HepG2 (cell line): ENCODE measurements around the gene PCGF2. TPM values are rescaled to one million over a fixed set of nuclear protein-coding genes. Genes with fewer than 3 reads are reported as not detected.
A peak's percentile ranks its signal among the peaks of the same experiment; 100 is the strongest.

ENCODE experiments used
- KDM5B ChIP-seq: sonication (generic); formaldehyde crosslinking; IDR thresholded peaks from 2 replicates; pipeline ENCODE4 v1.4.0; 2020; ENCODE audit warnings: missing genetic modification reagents, mild to moderate bottlenecking, borderline replicate concordance
- RBM39 ChIP-seq: fragments of 200-400 bp; formaldehyde crosslinking; IDR thresholded peaks from one replicate; pipeline ENCODE4 v1.6.1; 2018; ENCODE audit warnings: antibody characterized with exemption, mild to moderate bottlenecking, low read depth, low read length; ENCODE audit not compliant: poor library complexity, severe bottlenecking
- SAP130 ChIP-seq: IDR thresholded peaks from 2 replicates; pipeline ENCODE4 v1.6.1; 2016; ENCODE audit warnings: low read depth
- ZBTB8A ChIP-seq: sonication (generic); formaldehyde crosslinking; IDR thresholded peaks from 2 replicates; pipeline ENCODE4 v1.4.0; 2020; ENCODE audit warnings: mild to moderate bottlenecking, low read depth, missing genetic modification reagents, borderline replicate concordance
- ZNF253 ChIP-seq: sonication (generic); formaldehyde crosslinking; IDR thresholded peaks from 2 replicates; pipeline ENCODE4 v1.8.0; 2022; ENCODE audit warnings: mild to moderate bottlenecking, missing genetic modification reagents, borderline replicate concordance
- ZNF713 ChIP-seq: sonication (generic); formaldehyde crosslinking; IDR thresholded peaks from 2 replicates; pipeline ENCODE4 v1.4.0; 2020; ENCODE audit warnings: mild to moderate bottlenecking, missing genetic modification reagents
- ZNF75D ChIP-seq: sonication (generic); formaldehyde crosslinking; IDR thresholded peaks from 2 replicates; pipeline ENCODE4 v1.8.1; 2023; ENCODE audit warnings: missing genetic modification reagents, mild to moderate bottlenecking, borderline replicate concordance
- ZNF850 ChIP-seq: sonication (generic); formaldehyde crosslinking; conservative IDR thresholded peaks from 2 replicates; pipeline ENCODE4 v1.9.0; 2021; ENCODE audit warnings: mild to moderate bottlenecking, missing genetic modification reagents
- polyA plus RNA-seq, 8 experiments: library from polyadenylated mRNA; depleted of rRNA in 3 of 8; stranded (reverse) in 7 of 8; unstranded in 1 of 8; fragments of >200 nt; fragmentation: Illumina TruSeq in 4 of 8; extraction: Trizol in 4 of 8; gene quantifications; 2 replicates each; pipeline versions ENCODE4 v1.2.1 to v1.2.3, GENCODE V29; 2011 to 2016; ENCODE audit warnings: low read depth in 4 of 8, missing spikeins in 1 of 8, mixed read lengths in 1 of 8; ENCODE audit not compliant: insufficient read depth in 1 of 8
- total RNA-seq, 5 experiments: library from RNA; depleted of rRNA; stranded (reverse); fragments of >200 nt; fragmentation: Illumina TruSeq; extraction: Trizol; gene quantifications; 2 replicates each; pipeline ENCODE4 v1.2.3, GENCODE V29; 2016; ENCODE audit warnings: low read depth in 1 of 5
- TF ChIP-seq, protein P1 (sequence below): sonication (generic); formaldehyde crosslinking; IDR thresholded peaks from 2 replicates; pipeline ENCODE4 v1.4.0; 2020; ENCODE audit warnings: mild to moderate bottlenecking, missing genetic modification reagents
- TF ChIP-seq, protein P2 (sequence below): sonication (generic); formaldehyde crosslinking; conservative IDR thresholded peaks from 2 replicates; pipeline ENCODE4 v1.4.0; 2020; ENCODE audit warnings: missing genetic modification reagents
- TF ChIP-seq, protein P3 (sequence below): sonication (generic); formaldehyde crosslinking; IDR thresholded peaks from 2 replicates; pipeline ENCODE4 v1.8.0; 2022; ENCODE audit warnings: missing genetic modification reagents, mild to moderate bottlenecking, inconsistent platforms, borderline replicate concordance
- TF ChIP-seq, protein P4 (sequence below): IDR thresholded peaks from 2 replicates; pipeline ENCODE4 v1.6.1; 2016
- TF ChIP-seq, protein P5 (sequence below): sonication (generic); formaldehyde crosslinking; IDR thresholded peaks from 2 replicates; pipeline ENCODE4 v1.5.0; 2020; ENCODE audit warnings: mild to moderate bottlenecking, missing genetic modification reagents, moderate library complexity

PCGF2 gene
- total and polyA plus RNA-seq, 2 of the 13 experiments (the other 11 are each of a cell fraction or from before 2014, with no cell fraction given), result 11.6 to 29.4 TPM

DNA sequence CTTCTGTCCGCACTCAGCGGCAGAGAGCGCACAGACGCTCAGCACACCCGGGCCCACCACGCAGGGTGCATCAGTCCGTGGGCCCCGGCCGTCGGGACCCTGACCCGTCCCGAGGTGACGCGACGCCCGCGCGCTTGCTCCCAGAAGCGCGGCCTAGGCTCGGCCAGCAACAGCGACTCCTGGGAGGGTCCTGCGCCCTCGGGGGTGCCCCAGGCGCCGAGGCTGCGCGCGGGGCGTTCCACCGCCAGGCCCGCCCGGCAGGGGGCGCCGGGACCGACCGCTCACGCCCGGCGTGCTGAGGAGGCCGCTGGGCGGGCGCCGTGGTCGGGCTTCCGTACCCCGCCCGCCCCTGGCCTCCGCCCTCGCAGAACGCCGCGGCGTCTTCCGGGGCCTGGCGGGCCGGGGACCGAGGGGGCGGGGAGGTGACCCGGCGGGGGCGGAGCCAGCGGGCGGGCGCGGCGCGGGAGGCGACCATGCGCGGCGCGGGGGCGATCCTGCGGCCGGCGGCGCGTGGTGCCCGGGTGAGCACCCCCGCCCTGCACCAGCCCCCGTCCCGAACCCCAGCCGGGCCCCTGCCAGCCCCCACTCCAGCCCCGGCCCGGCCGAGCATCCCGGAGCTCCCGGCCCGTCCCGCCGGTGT, 18.1 kb downstream of the PCGF2 start, which contains the start of gene CISD3 (continued):
- TF ChIP-seq RBM39, result no peak
- TF ChIP-seq ZNF850 (CRISPR knock-in tag), result no peak
- TF ChIP-seq, protein P1, sequence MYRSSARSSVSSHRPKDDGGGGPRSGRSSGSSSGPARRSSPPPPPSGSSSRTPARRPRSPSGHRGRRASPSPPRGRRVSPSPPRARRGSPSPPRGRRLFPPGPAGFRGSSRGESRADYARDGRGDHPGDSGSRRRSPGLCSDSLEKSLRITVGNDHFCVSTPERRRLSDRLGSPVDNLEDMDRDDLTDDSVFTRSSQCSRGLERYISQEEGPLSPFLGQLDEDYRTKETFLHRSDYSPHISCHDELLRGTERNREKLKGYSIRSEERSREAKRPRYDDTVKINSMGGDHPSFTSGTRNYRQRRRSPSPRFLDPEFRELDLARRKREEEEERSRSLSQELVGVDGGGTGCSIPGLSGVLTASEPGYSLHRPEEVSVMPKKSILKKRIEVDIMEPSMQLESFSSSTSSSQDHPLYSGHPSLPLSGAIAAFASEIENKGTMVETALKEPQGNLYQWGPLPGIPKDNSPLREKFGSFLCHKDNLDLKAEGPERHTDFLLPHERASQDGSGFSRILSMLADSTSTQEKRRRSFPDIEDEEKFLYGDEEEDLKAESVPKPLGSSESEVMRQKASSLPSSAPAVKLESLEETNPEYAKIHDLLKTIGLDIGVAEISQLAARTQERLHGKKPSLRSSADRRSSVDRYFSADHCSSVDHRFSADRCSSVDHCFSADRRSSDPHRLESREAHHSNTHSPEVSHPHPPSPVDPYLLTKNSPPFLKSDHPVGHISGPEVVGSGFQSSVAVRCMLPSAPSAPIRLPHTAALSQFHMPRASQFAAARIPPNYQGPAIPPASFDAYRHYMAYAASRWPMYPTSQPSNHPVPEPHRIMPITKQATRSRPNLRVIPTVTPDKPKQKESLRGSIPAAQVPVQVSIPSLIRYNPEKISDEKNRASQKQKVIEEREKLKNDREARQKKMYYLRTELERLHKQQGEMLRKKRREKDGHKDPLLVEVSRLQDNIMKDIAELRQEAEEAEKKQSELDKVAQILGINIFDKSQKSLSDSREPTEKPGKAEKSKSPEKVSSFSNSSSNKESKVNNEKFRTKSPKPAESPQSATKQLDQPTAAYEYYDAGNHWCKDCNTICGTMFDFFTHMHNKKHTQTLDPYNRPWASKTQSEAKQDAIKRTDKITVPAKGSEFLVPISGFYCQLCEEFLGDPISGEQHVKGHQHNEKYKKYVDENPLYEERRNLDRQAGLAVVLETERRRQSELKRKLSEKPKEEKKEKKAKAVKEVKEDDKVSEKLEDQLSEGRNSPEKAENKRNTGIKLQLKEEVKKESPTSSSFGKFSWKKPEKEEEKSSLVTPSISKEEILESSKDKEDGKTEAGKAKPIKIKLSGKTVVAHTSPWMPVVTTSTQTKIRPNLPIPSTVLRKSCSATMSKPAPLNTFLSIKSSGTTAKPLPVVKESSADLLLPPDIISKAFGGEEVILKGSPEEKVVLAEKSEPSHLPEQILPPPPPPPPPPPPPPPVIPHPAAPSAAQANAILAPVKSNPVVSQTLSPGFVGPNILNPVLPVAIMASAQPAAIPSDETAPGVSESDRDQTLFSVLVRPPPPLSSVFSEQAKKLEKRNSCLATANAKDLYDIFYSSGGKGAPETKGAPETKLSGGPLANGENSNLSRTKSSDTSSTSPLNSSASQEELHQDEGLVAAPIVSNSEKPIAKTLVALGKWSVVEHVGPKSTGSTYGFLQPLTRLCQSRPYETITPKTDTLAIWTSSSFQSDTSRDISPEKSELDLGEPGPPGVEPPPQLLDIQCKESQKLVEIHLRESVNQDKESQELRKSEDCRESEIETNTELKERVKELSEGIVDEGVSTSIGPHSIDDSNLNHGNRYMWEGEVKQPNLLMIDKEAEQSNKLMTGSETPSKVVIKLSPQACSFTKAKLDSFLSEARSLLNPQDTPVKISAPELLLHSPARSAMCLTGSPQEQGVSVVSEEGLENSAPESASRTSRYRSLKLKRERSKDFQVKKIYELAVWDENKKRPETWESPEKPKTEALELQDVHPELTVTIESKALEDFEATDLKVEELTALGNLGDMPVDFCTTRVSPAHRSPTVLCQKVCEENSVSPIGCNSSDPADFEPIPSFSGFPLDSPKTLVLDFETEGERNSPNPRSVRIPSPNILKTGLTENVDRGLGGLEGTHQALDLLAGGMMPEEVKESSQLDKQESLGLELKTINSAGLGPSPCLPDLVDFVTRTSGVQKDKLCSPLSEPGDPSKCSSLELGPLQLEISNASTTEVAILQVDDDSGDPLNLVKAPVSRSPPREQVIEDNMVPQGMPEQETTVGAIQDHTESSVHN (CRISPR knock-in tag), result no peak
- peak; percentile 83 for TF ChIP-seq SAP130 (CRISPR knock-in tag)
- TF ChIP-seq, protein P2, sequence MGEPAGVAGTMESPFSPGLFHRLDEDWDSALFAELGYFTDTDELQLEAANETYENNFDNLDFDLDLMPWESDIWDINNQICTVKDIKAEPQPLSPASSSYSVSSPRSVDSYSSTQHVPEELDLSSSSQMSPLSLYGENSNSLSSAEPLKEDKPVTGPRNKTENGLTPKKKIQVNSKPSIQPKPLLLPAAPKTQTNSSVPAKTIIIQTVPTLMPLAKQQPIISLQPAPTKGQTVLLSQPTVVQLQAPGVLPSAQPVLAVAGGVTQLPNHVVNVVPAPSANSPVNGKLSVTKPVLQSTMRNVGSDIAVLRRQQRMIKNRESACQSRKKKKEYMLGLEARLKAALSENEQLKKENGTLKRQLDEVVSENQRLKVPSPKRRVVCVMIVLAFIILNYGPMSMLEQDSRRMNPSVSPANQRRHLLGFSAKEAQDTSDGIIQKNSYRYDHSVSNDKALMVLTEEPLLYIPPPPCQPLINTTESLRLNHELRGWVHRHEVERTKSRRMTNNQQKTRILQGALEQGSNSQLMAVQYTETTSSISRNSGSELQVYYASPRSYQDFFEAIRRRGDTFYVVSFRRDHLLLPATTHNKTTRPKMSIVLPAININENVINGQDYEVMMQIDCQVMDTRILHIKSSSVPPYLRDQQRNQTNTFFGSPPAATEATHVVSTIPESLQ, result no peak
- no peak for TF ChIP-seq ZNF713 (CRISPR knock-in tag)
- peak; percentile 87 for TF ChIP-seq KDM5B (CRISPR knock-in tag)
- no peak for TF ChIP-seq ZNF253 (CRISPR knock-in tag)
- TF ChIP-seq, protein P3, sequence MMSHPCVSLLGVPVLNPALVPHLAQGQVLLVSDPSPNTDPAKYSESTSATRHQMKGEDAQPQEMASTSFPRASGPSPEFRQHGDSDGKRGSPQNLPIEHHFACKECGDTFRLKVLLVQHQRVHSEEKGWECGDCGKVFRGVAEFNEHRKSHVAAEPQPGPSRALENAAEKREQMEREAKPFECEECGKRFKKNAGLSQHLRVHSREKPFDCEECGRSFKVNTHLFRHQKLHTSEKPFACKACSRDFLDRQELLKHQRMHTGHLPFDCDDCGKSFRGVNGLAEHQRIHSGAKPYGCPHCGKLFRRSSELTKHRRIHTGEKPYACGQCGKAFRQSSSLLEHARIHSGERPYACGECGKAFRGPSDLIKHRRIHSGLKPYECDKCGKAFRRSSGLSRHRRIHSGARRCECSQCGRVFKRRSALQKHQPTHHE, result no peak; the same call in 1 of the 2 replicates
- TF ChIP-seq, protein P4, sequence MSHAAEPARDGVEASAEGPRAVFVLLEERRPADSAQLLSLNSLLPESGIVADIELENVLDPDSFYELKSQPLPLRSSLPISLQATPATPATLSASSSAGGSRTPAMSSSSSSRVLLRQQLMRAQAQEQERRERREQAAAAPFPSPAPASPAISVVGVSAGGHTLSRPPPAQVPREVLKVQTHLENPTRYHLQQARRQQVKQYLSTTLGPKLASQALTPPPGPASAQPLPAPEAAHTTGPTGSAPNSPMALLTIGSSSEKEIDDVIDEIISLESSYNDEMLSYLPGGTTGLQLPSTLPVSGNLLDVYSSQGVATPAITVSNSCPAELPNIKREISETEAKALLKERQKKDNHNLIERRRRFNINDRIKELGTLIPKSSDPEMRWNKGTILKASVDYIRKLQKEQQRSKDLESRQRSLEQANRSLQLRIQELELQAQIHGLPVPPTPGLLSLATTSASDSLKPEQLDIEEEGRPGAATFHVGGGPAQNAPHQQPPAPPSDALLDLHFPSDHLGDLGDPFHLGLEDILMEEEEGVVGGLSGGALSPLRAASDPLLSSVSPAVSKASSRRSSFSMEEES (CRISPR knock-in tag), result no peak
- TF ChIP-seq, protein P5, sequence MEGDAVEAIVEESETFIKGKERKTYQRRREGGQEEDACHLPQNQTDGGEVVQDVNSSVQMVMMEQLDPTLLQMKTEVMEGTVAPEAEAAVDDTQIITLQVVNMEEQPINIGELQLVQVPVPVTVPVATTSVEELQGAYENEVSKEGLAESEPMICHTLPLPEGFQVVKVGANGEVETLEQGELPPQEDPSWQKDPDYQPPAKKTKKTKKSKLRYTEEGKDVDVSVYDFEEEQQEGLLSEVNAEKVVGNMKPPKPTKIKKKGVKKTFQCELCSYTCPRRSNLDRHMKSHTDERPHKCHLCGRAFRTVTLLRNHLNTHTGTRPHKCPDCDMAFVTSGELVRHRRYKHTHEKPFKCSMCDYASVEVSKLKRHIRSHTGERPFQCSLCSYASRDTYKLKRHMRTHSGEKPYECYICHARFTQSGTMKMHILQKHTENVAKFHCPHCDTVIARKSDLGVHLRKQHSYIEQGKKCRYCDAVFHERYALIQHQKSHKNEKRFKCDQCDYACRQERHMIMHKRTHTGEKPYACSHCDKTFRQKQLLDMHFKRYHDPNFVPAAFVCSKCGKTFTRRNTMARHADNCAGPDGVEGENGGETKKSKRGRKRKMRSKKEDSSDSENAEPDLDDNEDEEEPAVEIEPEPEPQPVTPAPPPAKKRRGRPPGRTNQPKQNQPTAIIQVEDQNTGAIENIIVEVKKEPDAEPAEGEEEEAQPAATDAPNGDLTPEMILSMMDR (CRISPR knock-in tag), result peak; percentile 79
- TF ChIP-seq ZBTB8A (CRISPR knock-in tag), result no peak
- TF ChIP-seq ZNF75D (CRISPR knock-in tag), result no peak
